Small intestine (tissue), 7 donors: ENCODE results near the gene GIGYF1. TPM values are rescaled to one million over a fixed set of nuclear protein-coding genes. Genes with fewer than 3 reads are reported as not detected.

Source experiments
- DNase-seq, 2 donors: peaks; one replicate each; pipeline versions ENCODE4 v3.0.0 to v3.0.0-alpha.2; 2013
- FAIRE-seq: peaks from 2 replicates; lab custom pipeline; 2012; peaks lifted over from hg19 to GRCh38; lab: Jason Lieb, UNC
- H3K27ac ChIP-seq, 3 donors: one replicate each; pipeline ENCODE4 v1.5.1; 2013; ENCODE audit warnings: low read length in 2 of 3, mild to moderate bottlenecking in 2 of 3, control low read depth in 1 of 3, inconsistent platforms in 1 of 3, low read depth in 1 of 3, moderate library complexity in 1 of 3
- H3K27me3 ChIP-seq, 3 donors: one replicate each; pipeline ENCODE4 v1.6.1; 2013; ENCODE audit warnings: low read length in 3 of 3, inconsistent platforms in 1 of 3; ENCODE audit not compliant: control insufficient read depth in 3 of 3, insufficient read depth in 3 of 3
- H3K36me3 ChIP-seq, 3 donors: one replicate each; pipeline ENCODE4 v1.6.1; 2013; ENCODE audit warnings: low read length in 3 of 3, inconsistent platforms in 1 of 3, low read depth in 1 of 3, mild to moderate bottlenecking in 1 of 3, moderate library complexity in 1 of 3; ENCODE audit not compliant: control insufficient read depth in 3 of 3, insufficient read depth in 2 of 3
- H3K4me1 ChIP-seq, 3 donors: one replicate each; pipeline ENCODE4 v1.6.1; 2013; ENCODE audit warnings: low read length in 2 of 3, inconsistent platforms in 1 of 3, low read depth in 1 of 3, mild to moderate bottlenecking in 1 of 3, moderate library complexity in 1 of 3; ENCODE audit not compliant: control insufficient read depth in 3 of 3, insufficient read depth in 2 of 3
- H3K4me3 ChIP-seq, 3 donors: one replicate each; pipeline ENCODE4 v1.5.1; 2013; ENCODE audit warnings: low read length in 3 of 3, control low read depth in 1 of 3, inconsistent platforms in 1 of 3, low read depth in 1 of 3, mild to moderate bottlenecking in 1 of 3, moderate library complexity in 1 of 3
- H3K9me3 ChIP-seq, 2 donors: one replicate each; pipeline ENCODE4 v1.6.1; 2013; ENCODE audit warnings: low read depth in 1 of 2, low read length in 1 of 2; ENCODE audit not compliant: control insufficient read depth in 2 of 2, insufficient read depth in 1 of 2
- WGBS, 3 donors: extraction: QIAGEN DNeasy Blood & Tissue Kit; methylation state at CpG; one replicate each; pipeline ENCODE4 v1.1.7; 2013; 5-methylcytosine and 5-hydroxymethylcytosine counted together
- polyA plus RNA-seq, 4 donors: library from polyadenylated mRNA; stranded (reverse) in 3 of 4; unstranded in 1 of 4; fragments of 200-250 nt in 3 of 4; fragments of 120-200 nt in 1 of 4; gene quantifications; one replicate each; pipeline versions ENCODE4 v1.2.1 to v1.2.3, GENCODE V29; 2013
- donor health status: healthy with polysubstance abuse.
- donor health status: control.
- donor health status: control.
- donor health status: Bipolar disorder and iron deficiency.
- donor health status: healthy.

The GIGYF1 gene
- polyA plus RNA-seq, 4 donors = 15.7 to 49.1 (median 17.9) TPM

GRCh38 chr7:100680576-100681271 lies 13.3 kb downstream of the GIGYF1 start:
- Histone ChIP-seq H3K9me3 (no peaks in the 10 kb centered on the region), H3K4me3 (no peak overlapping the region), H3K36me3 (peaks cover 20 to 95% (median 22%) of the 10 kb centered on the region in 3 donors), H3K27ac (peak overlapping the region in 1 of 3 donors; percentile 33), H3K4me1 (peaks cover 0 to 40% (median 0%) of the 10 kb centered on the region in 3 donors), H3K27me3 (no peaks in the 10 kb centered on the region)
- WGBS, 3 donors = 80 to 83% (median 80%) methylated on average over 18 of the region's 18 CpGs
- DNase-seq = no peak
- FAIRE-seq = no peak

DNA sequence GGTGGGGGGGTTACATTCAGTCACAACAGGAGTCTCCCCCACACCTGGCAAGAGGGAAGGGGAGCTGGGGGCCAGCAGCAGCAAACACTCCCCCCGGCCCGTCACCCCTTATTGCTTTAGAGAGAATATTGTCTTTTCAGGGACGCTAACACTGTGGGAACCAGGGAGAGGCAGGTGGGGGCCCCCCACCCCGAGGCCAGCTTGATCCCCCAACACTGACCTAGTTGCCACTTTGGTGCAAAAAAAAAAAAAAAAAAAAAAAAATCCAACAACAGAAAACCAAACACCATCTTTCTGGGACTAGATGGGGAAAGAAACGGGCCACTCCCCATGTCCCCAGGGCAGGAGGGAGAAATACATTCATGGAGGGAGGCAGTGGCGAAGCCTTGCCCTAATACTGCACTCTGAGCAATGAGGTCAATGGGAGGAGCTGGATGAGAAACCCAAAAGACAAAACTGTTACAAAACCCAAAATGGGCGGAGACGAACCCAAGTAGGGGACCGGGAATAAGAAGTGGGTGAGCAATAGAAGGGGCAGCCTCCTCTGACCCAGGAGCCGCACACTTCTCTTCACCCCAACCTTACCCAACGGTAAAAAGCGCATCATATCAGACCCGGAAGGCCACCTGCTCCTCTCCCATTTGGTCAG lies 14.0 kb downstream of the GIGYF1 start:
- no peak for FAIRE-seq
- 67 to 79% (median 74%) methylated on average over 13 of the region's 13 CpGs for WGBS, 3 donors
- Histone ChIP-seq H3K27ac (peak overlapping the region in 2 of 3 donors; percentile 33 to 53), H3K4me3 (no peak overlapping the region), H3K9me3 (no peaks in the 10 kb centered on the region), H3K27me3 (no peaks in the 10 kb centered on the region), H3K4me1 (peaks cover 0 to 40% (median 0%) of the 10 kb centered on the region in 3 donors), H3K36me3 (peaks cover 18 to 88% (median 22%) of the 10 kb centered on the region in 3 donors)
- DNase-seq = peak in 1 of 2 donors; percentile 15

DNA sequence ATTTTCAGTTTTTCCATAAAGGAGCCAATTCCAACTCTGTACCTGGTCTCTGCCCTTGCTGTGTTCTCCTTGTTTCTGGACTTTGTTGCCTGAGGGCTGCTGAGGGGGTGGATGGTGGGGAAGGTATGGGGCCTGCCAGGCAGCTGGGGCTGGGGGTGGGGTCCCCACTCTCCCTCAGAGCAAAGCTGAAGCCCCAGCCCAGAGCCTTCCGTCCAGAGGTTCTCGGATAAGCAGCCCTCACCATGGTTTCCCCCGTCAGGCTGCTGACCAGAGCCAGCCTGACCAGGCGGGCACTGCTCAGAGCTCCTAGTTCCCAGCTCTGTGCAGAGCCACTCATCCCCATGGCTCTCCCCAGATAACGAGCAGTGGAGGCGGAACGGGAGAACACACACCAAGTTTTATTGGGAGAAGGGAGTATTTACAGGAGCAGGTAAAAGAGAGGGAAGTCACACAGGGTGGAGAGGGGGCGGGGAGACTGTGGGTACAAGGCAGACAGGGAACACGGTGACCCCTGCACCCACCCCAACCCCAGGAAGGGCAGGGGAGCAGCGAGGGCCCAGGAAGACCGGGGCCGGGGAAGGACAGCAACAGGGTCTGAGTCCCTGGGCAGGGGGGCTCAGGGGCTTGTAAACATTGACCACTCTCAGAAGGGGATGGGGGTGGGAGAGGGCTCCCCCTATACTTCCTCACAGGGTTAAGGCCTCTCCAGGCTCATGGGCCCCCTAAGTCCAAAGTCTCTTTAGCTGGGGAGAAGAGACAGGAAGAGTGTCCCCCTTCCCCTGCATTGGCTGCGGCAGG lies 14.7 kb downstream of the GIGYF1 start:
- no peak for FAIRE-seq
- no peak overlapping the region for H3K4me3 ChIP-seq
- no peaks in the 10 kb centered on the region for H3K27me3 ChIP-seq
- WGBS, 3 donors = 71 to 74% (median 71%) methylated on average over 12 to 13 of the region's 13 CpGs
- peaks cover 17 to 84% (median 18%) of the 10 kb centered on the region in 3 donors for H3K36me3 ChIP-seq
- H3K27ac ChIP-seq = peak overlapping the region in 1 of 3 donors; percentile 53
- H3K9me3 ChIP-seq = no peaks in the 10 kb centered on the region
- peaks cover 0 to 40% (median 0%) of the 10 kb centered on the region in 3 donors for H3K4me1 ChIP-seq
- peak in 1 of 2 donors; percentile 59 for DNase-seq

DNA sequence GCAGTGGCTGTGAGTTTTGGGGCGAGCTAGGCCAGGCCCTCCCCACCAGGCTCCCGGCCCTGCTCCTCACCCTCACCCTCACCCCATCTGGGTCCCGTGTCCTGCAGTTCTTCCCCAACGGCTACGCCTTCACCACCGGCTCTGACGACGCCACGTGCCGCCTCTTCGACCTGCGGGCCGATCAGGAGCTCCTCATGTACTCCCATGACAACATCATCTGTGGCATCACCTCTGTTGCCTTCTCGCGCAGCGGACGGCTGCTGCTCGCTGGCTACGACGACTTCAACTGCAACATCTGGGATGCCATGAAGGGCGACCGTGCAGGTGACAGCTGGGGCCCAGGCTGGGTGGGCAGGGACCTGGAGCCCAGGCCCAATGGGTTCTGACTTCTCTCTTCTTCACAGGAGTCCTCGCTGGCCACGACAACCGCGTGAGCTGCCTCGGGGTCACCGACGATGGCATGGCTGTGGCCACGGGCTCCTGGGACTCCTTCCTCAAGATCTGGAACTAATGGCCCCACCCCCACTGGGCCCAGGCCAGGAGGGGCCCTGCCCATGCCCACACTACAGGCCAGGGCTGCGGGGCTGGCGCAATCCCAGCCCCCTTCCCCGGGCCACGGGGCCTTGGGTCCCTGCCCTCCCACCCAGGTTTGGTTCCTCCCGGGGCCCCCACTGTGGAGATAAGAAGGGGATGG lies 15.6 kb downstream of the GIGYF1 start:
- Histone ChIP-seq H3K27me3 (no peaks in the 10 kb centered on the region), H3K9me3 (no peaks in the 10 kb centered on the region), H3K4me1 (peaks cover 0 to 40% (median 0%) of the 10 kb centered on the region in 3 donors), H3K4me3 (no peak overlapping the region), H3K36me3 (peaks cover 12 to 75% (median 14%) of the 10 kb centered on the region in 3 donors), H3K27ac (peak overlapping the region in 1 of 3 donors; percentile 53)
- DNase-seq (peak in 1 of 2 donors; percentile 18), FAIRE-seq (no peak)
- 81 to 87% (median 87%) methylated on average over 35 of the region's 35 CpGs for WGBS, 3 donors

DNA sequence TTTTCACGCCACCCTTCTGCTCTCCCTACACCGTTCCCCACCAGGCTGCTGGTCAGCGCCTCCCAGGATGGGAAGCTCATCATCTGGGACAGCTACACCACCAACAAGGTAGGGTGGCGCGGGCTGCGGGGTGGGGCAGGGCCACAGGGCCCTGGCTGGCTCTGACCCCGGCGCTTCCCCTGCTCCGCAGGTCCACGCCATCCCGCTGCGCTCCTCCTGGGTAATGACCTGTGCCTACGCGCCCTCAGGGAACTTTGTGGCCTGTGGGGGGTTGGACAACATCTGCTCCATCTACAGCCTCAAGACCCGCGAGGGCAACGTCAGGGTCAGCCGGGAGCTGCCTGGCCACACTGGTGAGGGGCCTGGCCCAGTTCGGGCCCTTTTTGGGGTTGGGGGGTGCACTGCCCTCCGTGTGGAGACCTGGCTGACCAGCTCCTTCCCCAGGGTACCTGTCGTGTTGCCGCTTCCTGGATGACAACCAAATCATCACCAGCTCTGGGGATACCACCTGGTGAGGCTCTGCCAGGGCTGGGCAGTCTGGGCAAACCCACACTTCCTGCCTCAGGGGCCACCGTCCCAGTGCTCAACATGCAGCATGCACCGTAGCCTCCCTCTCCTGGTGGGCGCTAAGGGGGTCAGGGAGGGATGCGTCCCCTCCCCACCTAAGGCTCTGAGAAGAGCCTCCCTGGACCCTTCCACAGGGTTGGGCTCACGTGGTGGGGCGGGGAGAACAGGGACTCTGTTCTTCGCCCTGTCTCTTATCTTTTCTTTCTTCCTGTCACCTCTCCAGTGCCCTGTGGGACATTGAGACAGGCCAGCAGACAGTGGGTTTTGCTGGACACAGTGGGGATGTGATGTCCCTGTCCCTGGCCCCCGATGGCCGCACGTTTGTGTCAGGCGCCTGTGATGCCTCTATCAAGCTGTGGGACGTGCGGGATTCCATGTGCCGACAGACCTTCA lies 16.5 kb downstream of the GIGYF1 start:
- whole genome bisulfite sequencing, 3 donors = 87 to 90% (median 89%) methylated on average over 35 to 36 of the region's 36 CpGs
- Histone ChIP-seq H3K9me3 (no peaks in the 10 kb centered on the region), H3K27ac (peak overlapping the region in 1 of 3 donors; percentile 53), H3K4me3 (no peak overlapping the region), H3K27me3 (no peaks in the 10 kb centered on the region), H3K36me3 (peaks cover 8 to 67% (median 10%) of the 10 kb centered on the region in 3 donors), H3K4me1 (peaks cover 0 to 40% (median 0%) of the 10 kb centered on the region in 3 donors)
- DNase-seq (peak in 1 of 2 donors; percentile 32), FAIRE-seq (no peak)

GRCh38 chr7:100676501-100677306 lies 17.3 kb downstream of the GIGYF1 start:
- peaks cover 0 to 4% (median 0%) of the 10 kb centered on the region in 3 donors for H3K27me3 ChIP-seq
- peaks cover 0 to 40% (median 0%) of the 10 kb centered on the region in 3 donors for H3K4me1 ChIP-seq
- H3K36me3 ChIP-seq = peaks cover 5 to 58% (median 10%) of the 10 kb centered on the region in 3 donors
- FAIRE-seq (no peak), DNase-seq (peak in 1 of 2 donors; percentile 11)
- H3K4me3 ChIP-seq = peak overlapping the region in 2 of 3 donors; percentile 98 to 100
- no peaks in the 10 kb centered on the region for H3K9me3 ChIP-seq
- 81 to 87% (median 83%) methylated on average over 21 to 23 of the region's 23 CpGs for WGBS, 3 donors
- peak overlapping the region in 2 of 3 donors; percentile 19 to 40 for H3K27ac ChIP-seq
